Large intestine (tissue), 3 donors: Measurements from ENCODE around the gene MAPK1IP1L. TPM values are rescaled to one million over a fixed set of nuclear protein-coding genes. Genes with fewer than 3 reads are reported as not detected.
A peak's percentile ranks its signal among the peaks of the same experiment; 100 is the strongest.

Experiments used
- DNase-seq, 2 donors: peaks; one replicate each; pipeline versions ENCODE4 v3.0.0 to v3.0.0-alpha.2; 2013
- H3K27ac ChIP-seq: one replicate; pipeline ENCODE4 v1.5.1; 2013; ENCODE audit warnings: low read length
- H3K27me3 ChIP-seq: 2 replicates; pipeline ENCODE4 v1.6.1; 2013; ENCODE audit warnings: low read length; ENCODE audit not compliant: control insufficient read depth, insufficient read depth
- H3K36me3 ChIP-seq: 2 replicates; pipeline ENCODE4 v1.6.1; 2013; ENCODE audit warnings: low read length; ENCODE audit not compliant: control insufficient read depth, insufficient read depth
- H3K4me1 ChIP-seq: one replicate; pipeline ENCODE4 v1.6.1; 2013; ENCODE audit warnings: low read length; ENCODE audit not compliant: control insufficient read depth, insufficient read depth
- H3K4me3 ChIP-seq: one replicate; pipeline ENCODE4 v1.5.1; 2013; ENCODE audit warnings: low read length
- H3K9me3 ChIP-seq: one replicate; pipeline ENCODE4 v1.6.1; 2013; ENCODE audit warnings: mild to moderate bottlenecking, low read depth, low read length, moderate library complexity; ENCODE audit not compliant: control insufficient read depth
- WGBS: methylation state at CpG from one replicate; pipeline ENCODE4 v1.1.5; 2013; ENCODE audit warnings: low lambda C conversion rate; ENCODE audit not compliant: insufficient coverage; 5-methylcytosine and 5-hydroxymethylcytosine counted together
- polyA plus RNA-seq: library from polyadenylated mRNA; unstranded; fragments of 120-200 nt; gene quantifications from one replicate; pipeline ENCODE4 v1.2.1, GENCODE V29; 2013

Gene MAPK1IP1L
- polyA plus RNA-seq, 1 donor: 83.8 TPM

DNA sequence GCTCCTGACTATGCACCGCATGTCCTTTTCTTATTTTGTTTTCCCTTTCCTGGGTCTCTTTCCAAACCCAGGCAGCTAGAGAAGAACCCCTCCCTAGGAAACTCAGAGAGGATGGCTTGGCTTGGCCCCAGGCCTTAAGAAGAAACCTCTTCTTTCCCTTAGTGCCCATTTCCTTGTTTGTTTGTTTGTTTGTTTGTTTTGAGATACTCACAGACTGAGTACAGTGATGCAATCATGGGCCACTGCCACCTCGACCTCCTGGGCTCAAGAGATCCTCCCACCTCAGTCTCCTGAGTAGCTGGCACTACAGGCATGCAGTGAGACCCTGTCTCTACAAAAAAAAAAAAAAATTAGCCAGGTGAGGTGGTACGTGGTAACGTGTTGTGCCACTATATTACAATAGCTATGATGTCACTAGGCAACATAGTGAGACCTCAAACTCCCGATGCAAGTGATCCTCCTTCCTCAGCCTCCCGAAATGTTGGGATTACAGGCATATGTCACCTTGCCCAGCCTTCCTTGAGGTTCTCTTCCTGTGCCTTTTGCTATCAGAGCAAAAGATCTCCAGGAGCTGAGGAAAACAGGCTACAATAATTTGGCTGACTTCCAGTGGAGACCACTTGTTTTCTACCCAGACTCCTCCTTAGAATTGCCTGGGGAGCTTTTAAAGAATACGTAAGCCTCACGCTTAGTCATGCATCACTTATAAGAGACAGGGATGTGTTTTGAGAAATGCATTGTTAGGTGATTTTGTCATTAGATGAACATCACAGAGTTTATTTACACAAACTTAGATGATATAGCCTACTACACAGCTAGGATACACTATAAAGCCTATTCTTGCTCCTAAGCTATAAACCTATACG is 43.1 kb downstream of the MAPK1IP1L start:
- no CpG with 5 or more reads among the region's 9 CpGs for WGBS
- no peak overlapping the region for H3K27ac ChIP-seq

DNA sequence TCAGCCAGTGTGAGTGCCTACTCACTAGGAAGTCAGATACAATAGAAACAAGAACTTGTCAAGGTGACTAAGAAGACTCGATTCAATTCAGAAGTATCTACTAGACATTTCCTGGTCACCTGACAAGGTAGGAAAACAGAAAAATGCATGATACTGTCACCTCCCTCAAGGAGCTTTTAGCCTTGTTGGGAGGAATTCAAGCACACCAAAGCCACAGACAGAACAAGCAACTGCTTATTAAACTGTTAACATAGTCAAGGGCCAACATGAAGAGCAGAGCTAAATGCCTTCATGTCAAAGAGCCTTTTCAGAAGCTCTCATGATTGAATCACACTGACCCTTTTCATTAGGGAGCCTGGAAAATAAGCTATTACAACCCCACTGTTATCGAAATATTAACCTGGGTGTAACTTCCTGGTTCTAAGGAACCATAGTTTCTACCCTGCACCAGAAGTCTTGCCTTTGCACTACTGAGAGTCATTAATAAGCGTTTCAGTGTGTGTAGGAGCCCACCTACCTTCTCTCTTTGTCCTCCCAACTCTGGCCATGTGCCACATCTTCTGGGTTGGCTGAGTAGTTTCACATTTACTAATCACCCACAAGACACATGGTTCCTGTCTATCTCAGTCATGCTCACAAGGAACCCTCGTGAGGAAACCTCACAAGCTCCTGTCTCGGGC is 46.6 kb downstream of the MAPK1IP1L start:
- DNase-seq: peak; percentile 48 to 71
- Histone ChIP-seq H3K4me1 (peaks cover 31% of the 10 kb centered on the region), H3K4me3 (no peak overlapping the region), H3K27me3 (no peaks in the 10 kb centered on the region), H3K9me3 (no peaks in the 10 kb centered on the region), H3K27ac (peak overlapping the region; percentile 69), H3K36me3 (no peaks in the 10 kb centered on the region)
- no CpG with 5 or more reads among the region's 5 CpGs for WGBS

More for the DNA sequence above, 43.1 kb downstream of the MAPK1IP1L start:
- Histone ChIP-seq H3K9me3 (no peaks in the 10 kb centered on the region), H3K4me3 (no peak overlapping the region), H3K36me3 (no peaks in the 10 kb centered on the region), H3K4me1 (peaks cover 45% of the 10 kb centered on the region), H3K27me3 (no peaks in the 10 kb centered on the region)
- no peak for DNase-seq

DNA sequence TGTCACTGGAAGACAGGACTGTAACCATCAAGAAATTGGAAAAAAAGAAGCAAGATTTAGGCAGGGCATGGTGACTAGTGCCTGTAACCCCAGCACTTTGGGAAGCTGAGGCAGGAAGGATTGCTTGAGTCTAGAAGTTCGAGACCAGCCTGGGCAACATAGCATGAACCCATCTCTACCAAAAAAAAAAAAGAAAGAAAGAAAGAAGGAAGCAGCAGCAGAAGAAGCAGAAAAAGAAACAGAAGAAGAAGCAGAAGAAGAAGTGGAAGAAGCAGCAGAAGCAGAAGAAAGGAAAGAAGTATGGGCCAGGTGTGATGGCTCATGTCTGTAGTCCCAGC is 47.1 kb downstream of the MAPK1IP1L start:
- H3K9me3 ChIP-seq: no peaks in the 10 kb centered on the region
- DNase-seq: no peak
- peak overlapping the region; percentile 69 for H3K27ac ChIP-seq
- no peaks in the 10 kb centered on the region for H3K36me3 ChIP-seq
- H3K4me1 ChIP-seq: peaks cover 35% of the 10 kb centered on the region
- H3K4me3 ChIP-seq: no peak overlapping the region
- no peaks in the 10 kb centered on the region for H3K27me3 ChIP-seq
- WGBS: no CpG with 5 or more reads among the region's 1 CpG

DNA sequence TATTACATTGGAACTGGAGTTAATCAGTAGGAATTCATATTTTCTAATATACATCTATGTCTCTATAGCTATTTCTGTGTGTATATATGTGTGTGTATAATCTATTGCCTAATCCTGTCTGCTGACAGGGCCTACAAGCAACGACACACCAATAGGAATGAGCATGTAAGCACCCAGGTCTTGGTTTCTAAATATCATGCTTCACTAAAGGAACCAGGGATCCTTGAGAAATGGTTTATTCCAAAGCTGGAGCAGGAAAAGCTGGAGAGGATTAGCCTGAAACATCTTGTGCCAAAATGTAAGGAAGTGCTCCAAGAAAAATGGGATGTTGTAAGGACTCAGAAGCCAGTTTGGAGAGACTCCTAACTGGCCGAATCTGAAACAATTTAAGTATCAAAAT is 48.3 kb downstream of the MAPK1IP1L start:
- peak in 1 of 2 donors; percentile 71 for DNase-seq
- Histone ChIP-seq H3K36me3 (no peaks in the 10 kb centered on the region), H3K27me3 (no peaks in the 10 kb centered on the region), H3K4me1 (peaks cover 47% of the 10 kb centered on the region), H3K27ac (peak overlapping the region; percentile 43), H3K4me3 (no peak overlapping the region), H3K9me3 (peaks cover 4% of the 10 kb centered on the region)
- WGBS: no CpG with 5 or more reads among the region's 2 CpGs

DNA sequence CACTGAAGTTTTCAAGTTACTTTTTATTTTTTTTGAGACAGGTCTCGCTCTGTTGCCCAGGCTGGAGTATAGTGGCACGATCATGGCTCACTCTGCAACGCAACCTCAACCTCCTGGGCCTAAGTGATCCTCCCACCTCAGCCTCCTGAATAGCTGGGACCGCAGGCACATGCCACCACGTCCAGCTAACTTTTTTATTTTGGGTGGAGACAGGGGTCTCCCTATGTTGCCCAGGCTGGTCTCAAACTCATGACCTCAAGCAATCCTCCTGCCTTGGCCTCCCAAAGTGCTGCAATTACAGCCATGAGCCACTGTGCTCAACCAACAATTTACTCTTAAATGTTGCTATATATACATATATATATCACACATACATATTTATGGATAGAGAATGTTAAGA is 50.3 kb downstream of the MAPK1IP1L start:
- H3K27ac ChIP-seq: peak overlapping the region; percentile 94
- H3K4me1 ChIP-seq: peaks cover 50% of the 10 kb centered on the region
- no CpG with 5 or more reads among the region's 5 CpGs for WGBS
- H3K27me3 ChIP-seq: no peaks in the 10 kb centered on the region
- H3K36me3 ChIP-seq: no peaks in the 10 kb centered on the region
- no peak overlapping the region for H3K4me3 ChIP-seq
- DNase-seq: no peak
- peaks cover 4% of the 10 kb centered on the region for H3K9me3 ChIP-seq

DNA sequence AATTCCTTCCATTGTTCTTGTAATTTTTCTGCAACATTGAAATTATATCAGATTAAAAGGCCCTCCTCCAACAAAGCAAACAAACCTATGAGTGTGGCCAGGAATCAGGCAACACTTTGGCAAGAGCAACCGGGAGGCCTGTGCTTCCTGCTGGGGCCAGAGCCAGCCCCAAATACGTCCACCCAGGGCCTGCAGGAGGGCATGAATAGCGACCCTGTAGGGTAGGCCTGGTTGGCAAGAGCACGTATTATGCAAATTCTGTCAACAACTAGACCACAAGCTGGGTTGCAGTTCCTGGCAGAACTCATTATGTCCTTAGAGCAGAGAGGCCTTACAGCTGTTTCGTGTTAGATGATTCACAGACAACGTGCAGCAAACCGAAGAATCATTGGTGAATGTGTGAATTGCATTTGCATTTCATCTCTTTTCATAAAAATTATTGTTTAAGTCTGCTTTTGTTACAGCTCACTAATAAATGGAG is 50.7 kb downstream of the MAPK1IP1L start:
- peaks cover 4% of the 10 kb centered on the region for H3K9me3 ChIP-seq
- H3K36me3 ChIP-seq: no peaks in the 10 kb centered on the region
- peak overlapping the region; percentile 94 for H3K27ac ChIP-seq
- peaks cover 51% of the 10 kb centered on the region for H3K4me1 ChIP-seq
- DNase-seq: peak in 1 of 2 donors; percentile 75
- no peaks in the 10 kb centered on the region for H3K27me3 ChIP-seq
- WGBS: no CpG with 5 or more reads among the region's 7 CpGs
- H3K4me3 ChIP-seq: no peak overlapping the region

DNA sequence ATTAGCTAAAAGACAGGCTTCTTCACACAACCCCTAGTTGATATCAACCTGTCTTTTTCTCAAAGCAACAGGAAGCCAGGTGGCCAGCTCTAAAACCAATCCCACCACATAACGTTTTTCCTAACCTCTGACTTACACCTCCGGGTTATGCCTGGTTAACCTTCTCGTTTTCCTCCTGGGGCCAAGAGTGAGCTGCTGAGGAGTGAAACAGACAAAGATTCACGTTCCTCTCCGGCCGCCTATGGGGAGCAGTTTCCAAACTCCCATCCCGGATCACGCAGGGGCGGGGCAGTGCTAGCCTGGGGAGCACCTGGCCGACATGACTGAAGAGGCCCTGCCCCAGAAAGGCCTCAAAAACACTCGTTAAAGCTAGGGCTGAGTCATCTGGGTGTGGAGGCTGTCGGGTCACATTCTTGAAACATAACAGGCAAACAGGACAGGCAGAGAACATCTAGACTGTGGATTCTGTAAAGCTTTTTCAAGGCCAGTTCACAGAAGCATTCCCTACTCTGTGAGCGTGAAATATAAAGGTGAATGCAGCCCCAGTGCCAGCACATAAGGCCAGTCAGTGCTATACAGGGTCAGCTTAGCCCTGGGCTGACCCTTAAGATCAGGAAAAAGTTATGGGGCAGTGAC is 51.7 kb downstream of the MAPK1IP1L start:
- Histone ChIP-seq H3K4me3 (peak overlapping the region; percentile 1), H3K27ac (peak overlapping the region; percentile 94), H3K27me3 (no peaks in the 10 kb centered on the region), H3K9me3 (peaks cover 4% of the 10 kb centered on the region), H3K4me1 (peaks cover 50% of the 10 kb centered on the region), H3K36me3 (no peaks in the 10 kb centered on the region)
- DNase-seq: peak; percentile 95 to 97
- WGBS: no CpG with 5 or more reads among the region's 13 CpGs

- Histone ChIP-seq H3K4me3 (no peak overlapping the region), H3K4me1 (peaks cover 52% of the 10 kb centered on the region), H3K27ac (peak overlapping the region; percentile 94), H3K9me3 (peaks cover 4% of the 10 kb centered on the region), H3K27me3 (no peaks in the 10 kb centered on the region), H3K36me3 (no peaks in the 10 kb centered on the region)
- WGBS: 100% methylated on average over 2 of the region's 6 CpGs
- DNase-seq: no peak
Measured at GRCh38 chr14:55103971-55104954, 52.8 kb downstream of the MAPK1IP1L start.

- Histone ChIP-seq H3K9me3 (peaks cover 8% of the 10 kb centered on the region), H3K27me3 (no peaks in the 10 kb centered on the region), H3K36me3 (no peaks in the 10 kb centered on the region), H3K27ac (no peak overlapping the region), H3K4me1 (peaks cover 55% of the 10 kb centered on the region), H3K4me3 (no peak overlapping the region)
- WGBS: no CpG with 5 or more reads among the region's 7 CpGs
- no peak for DNase-seq
Measured at GRCh38 chr14:55105991-55106390, 54.5 kb downstream of the MAPK1IP1L start.
